ENCODE data around the gene OR8K3. TPM values are rescaled to one million over a fixed set of nuclear protein-coding genes. Genes with fewer than 3 reads are reported as not detected.

OR8K3 gene
- total RNA-seq (2022), result not detected in 2 replicates
- not detected for Bru-seq, nascent RNA
- BruChase-seq, experiment 1, labeled RNA remaining after a 6-hour chase, result not detected
- BruChase-seq, experiment 2, labeled RNA remaining after a 2-hour chase, result not detected
- long read RNA-seq, result 0 reads

DNA sequence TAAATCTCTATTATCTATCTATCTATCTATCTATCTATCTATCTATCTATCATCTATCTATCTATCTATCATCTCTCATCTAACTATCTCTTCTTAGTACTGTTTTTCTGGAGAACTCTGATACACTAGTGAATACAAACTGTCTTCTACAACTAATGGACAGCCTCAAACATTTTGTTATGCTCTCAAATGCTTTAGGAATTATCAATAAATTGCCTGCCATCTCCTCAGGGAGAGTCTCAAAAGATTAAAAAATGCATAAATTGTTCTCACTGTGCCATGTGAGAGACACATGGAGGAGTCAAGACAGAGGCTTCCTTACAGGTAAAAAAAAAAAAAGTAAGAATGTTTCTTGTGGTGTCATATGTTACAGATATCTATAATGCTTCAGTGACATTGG, at the start of gene OR8K3:
OR8K3 (plus strand) TSS at position 301 of the 400 bp plus-strand sequence. CDS start 3,163 bp downstream, outside the sequence.
- no TSS peak for BruUV-seq (replicated peaks)
- intact Hi-C loops (cut with micrococcal nuclease), result no loop called here
- DNase-seq (ENCODE audit: unreplicated experiment), result no peak

DNA sequence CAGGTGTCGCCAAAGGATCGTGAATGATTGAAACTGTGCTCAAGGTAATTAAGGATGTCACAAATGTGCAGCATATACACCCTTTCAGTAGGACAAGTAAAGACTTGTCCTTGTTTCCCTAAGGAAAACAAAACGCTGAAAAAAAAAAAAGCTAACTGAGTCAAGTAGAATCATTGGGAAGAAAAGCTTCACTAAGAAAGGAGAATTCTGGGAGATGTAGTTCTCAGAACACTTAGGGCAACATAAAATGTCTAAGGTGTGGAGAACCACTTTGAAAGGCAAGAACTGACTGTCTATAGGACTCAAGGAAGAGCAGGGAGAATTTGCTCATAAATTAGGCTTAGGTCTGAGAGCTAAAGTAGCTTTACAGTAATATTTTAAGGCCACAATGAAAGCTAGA, 43.9 kb upstream of the OR8K3 start:
- CTCF ChIA-PET, result interaction anchor here (0.6 to 1.9 kb wide), 12 partner anchors 56 to 1393 kb away, joined by 3 to 11 read pairs (median 4); no protein-coding TSS in a partner anchor
- Mint-ChIP-seq H3K27me3 (ENCODE audit: insufficient read depth, unreplicated experiment) (no peaks in the 10 kb centered on the region), H3K27ac (ENCODE audit: low read depth, unreplicated experiment) (no peak overlapping the region), H3K9me3 (ENCODE audit: unreplicated experiment) (peaks cover 37% of the 10 kb centered on the region), H3K4me3 (ENCODE audit: unreplicated experiment) (no peak overlapping the region), H3K36me3 (ENCODE audit: insufficient read depth, unreplicated experiment) (no peaks in the 10 kb centered on the region), H3K4me1 (ENCODE audit: insufficient read depth, unreplicated experiment) (no peaks in the 10 kb centered on the region)
- POLR2A ChIA-PET, result interaction anchor here (0.8 to 1.6 kb wide), 4 partner anchors 9 to 24 kb away, joined by 3 to 6 read pairs (median 3); no protein-coding TSS in a partner anchor
- BruUV-seq (replicated peaks), result no TSS peak
- no peak for DNase-seq (ENCODE audit: unreplicated experiment)
- TF ChIP-seq, protein P1, sequence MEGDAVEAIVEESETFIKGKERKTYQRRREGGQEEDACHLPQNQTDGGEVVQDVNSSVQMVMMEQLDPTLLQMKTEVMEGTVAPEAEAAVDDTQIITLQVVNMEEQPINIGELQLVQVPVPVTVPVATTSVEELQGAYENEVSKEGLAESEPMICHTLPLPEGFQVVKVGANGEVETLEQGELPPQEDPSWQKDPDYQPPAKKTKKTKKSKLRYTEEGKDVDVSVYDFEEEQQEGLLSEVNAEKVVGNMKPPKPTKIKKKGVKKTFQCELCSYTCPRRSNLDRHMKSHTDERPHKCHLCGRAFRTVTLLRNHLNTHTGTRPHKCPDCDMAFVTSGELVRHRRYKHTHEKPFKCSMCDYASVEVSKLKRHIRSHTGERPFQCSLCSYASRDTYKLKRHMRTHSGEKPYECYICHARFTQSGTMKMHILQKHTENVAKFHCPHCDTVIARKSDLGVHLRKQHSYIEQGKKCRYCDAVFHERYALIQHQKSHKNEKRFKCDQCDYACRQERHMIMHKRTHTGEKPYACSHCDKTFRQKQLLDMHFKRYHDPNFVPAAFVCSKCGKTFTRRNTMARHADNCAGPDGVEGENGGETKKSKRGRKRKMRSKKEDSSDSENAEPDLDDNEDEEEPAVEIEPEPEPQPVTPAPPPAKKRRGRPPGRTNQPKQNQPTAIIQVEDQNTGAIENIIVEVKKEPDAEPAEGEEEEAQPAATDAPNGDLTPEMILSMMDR (IDR thresholded peaks at IDR 0.05; ENCODE audit: unreplicated experiment), result no peak
- intact Hi-C loops (cut with micrococcal nuclease), result no loop called here

More for the DNA sequence above, at the start of gene OR8K3:
- H3K9me3 Mint-ChIP-seq (ENCODE audit: unreplicated experiment), result peaks cover 35% of the 10 kb centered on the region
- H3K27ac Mint-ChIP-seq (ENCODE audit: low read depth, unreplicated experiment), result no peak within 1 kb of the TSS
- POLR2A ChIA-PET, result no interaction called here
- CTCF ChIA-PET, result no interaction called here
- TF ChIP-seq, protein P1 (IDR thresholded peaks at IDR 0.05; ENCODE audit: unreplicated experiment), result no peak
- no peak within 1 kb of the TSS for H3K4me3 Mint-ChIP-seq (ENCODE audit: unreplicated experiment)
- H3K36me3 Mint-ChIP-seq (ENCODE audit: insufficient read depth, unreplicated experiment), result no peaks in the 10 kb centered on the region
- no peaks in the 10 kb centered on the region for H3K27me3 Mint-ChIP-seq (ENCODE audit: insufficient read depth, unreplicated experiment)
- no peaks in the 10 kb centered on the region for H3K4me1 Mint-ChIP-seq (ENCODE audit: insufficient read depth, unreplicated experiment)

DNA sequence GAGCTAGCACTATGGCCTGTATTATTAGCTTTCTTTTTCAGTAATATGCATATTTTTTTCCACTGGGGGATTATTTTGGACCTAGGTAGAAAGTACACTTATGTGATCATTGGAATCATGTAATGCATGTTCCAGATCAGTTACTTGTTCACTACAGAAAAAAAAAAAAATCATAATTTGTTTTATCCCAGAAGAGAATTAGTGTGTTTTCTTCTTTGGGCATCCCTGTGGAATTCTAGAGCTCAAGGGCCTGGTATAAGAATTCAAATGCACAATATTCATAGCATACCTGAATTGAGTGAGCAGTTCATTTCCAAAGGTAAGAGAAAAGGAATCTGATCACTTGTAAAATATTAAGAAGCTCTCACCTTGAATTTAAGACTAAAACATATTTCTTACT, 41.1 kb upstream of the OR8K3 start, which contains the start of gene OR5T1:
OR5T1 (plus strand) TSS at position 301 of the 400 bp plus-strand sequence. CDS start 1,485 bp downstream, outside the sequence.
- BruUV-seq (replicated peaks), result no TSS peak
- no peak within 1 kb of the TSS for H3K4me3 Mint-ChIP-seq (ENCODE audit: unreplicated experiment)
- peaks cover 16% of the 10 kb centered on the region for H3K9me3 Mint-ChIP-seq (ENCODE audit: unreplicated experiment)
- H3K4me1 Mint-ChIP-seq (ENCODE audit: insufficient read depth, unreplicated experiment), result no peaks in the 10 kb centered on the region
- no peak within 1 kb of the TSS for H3K27ac Mint-ChIP-seq (ENCODE audit: low read depth, unreplicated experiment)
- intact Hi-C loops (cut with micrococcal nuclease), result no loop called here
- CTCF ChIA-PET, result interaction anchor here (0.6 to 0.7 kb wide), 2 partner anchors 31 to 44 kb away, joined by 3 to 6 read pairs; no protein-coding TSS in a partner anchor
- H3K36me3 Mint-ChIP-seq (ENCODE audit: insufficient read depth, unreplicated experiment), result no peaks in the 10 kb centered on the region
- DNase-seq (ENCODE audit: unreplicated experiment), result no peak
- POLR2A ChIA-PET, result interaction anchor here (0.6 kb wide), 1 partner anchor 69 kb away, joined by 3 read pairs; no protein-coding TSS in a partner anchor
- no peaks in the 10 kb centered on the region for H3K27me3 Mint-ChIP-seq (ENCODE audit: insufficient read depth, unreplicated experiment)
- TF ChIP-seq, protein P1 (IDR thresholded peaks at IDR 0.05; ENCODE audit: unreplicated experiment), result no peak

DNA sequence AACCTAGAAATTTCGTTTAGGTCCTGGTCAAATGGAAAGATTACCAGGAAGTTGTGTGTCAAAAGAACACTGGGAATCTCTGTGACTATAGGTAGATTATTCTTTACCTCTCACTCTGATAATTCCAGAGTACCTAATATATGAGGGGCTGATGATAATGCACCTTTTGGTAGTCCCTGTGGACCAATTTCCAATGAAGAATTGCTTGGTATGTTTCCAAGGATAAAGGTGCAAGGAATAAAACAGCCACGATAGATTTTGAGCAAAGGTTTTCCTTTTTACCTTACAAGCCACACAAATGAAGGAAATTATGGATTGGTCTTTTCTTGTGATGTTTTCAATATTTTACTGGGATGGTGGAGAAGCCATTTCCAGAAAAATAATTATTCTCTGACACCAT, 22.8 kb upstream of the OR8K3 start, which contains the start of gene OR8H1:
OR8H1 (minus strand) TSS at position 101 of the 400 bp plus-strand sequence. CDS start 1,192 bp downstream, outside the sequence.
- POLR2A ChIA-PET, result no interaction called here
- no peaks in the 10 kb centered on the region for H3K36me3 Mint-ChIP-seq (ENCODE audit: insufficient read depth, unreplicated experiment)
- H3K9me3 Mint-ChIP-seq (ENCODE audit: unreplicated experiment), result peaks cover 14% of the 10 kb centered on the region
- H3K27ac Mint-ChIP-seq (ENCODE audit: low read depth, unreplicated experiment), result no peak within 1 kb of the TSS
- TF ChIP-seq, protein P1 (IDR thresholded peaks at IDR 0.05; ENCODE audit: unreplicated experiment), result no peak
- no peaks in the 10 kb centered on the region for H3K4me1 Mint-ChIP-seq (ENCODE audit: insufficient read depth, unreplicated experiment)
- DNase-seq (ENCODE audit: unreplicated experiment), result no peak
- no peaks in the 10 kb centered on the region for H3K27me3 Mint-ChIP-seq (ENCODE audit: insufficient read depth, unreplicated experiment)
- BruUV-seq (replicated peaks), result no TSS peak
- no peak within 1 kb of the TSS for H3K4me3 Mint-ChIP-seq (ENCODE audit: unreplicated experiment)
- intact Hi-C loops (cut with micrococcal nuclease), result no loop called here
- CTCF ChIA-PET, result no interaction called here
